HT1080 (cell line): ENCODE measurements around the gene ATP6V0E2. TPM values are rescaled to one million over a fixed set of nuclear protein-coding genes. Genes with fewer than 3 reads are reported as not detected.
A peak's percentile ranks its signal among the peaks of the same experiment; 100 is the strongest.

Experiments used
- DNase-seq: peaks from one replicate; pipeline ENCODE4 v3.0.0-alpha.2; 2015; ENCODE audit warnings: low read depth
- total RNA-seq: library from RNA; depleted of rRNA; stranded (reverse); fragments of >200 nt; shearing (Covaris generic); gene quantifications from 2 replicates; pipeline ENCODE4 v1.2.3, GENCODE V29; 2014

Gene ATP6V0E2
- total RNA-seq, 1 experiment from 2014 or later = 60.4 TPM

DNA sequence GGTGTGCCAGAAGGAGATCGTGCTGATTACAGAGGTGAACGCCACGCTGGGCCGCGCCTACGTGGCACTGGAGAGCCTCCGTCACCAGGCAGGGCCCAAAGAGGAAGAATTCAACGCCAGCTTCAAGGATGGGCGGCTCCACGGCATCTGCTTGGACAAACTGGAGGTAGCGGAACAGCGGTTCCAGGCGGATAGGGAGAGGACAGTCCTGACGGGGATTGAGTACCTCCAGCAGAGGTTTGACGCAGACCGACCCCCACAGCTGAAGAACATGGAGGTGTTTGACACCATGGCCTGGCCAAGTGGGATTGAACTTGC lies 12.1 kb upstream of the ATP6V0E2 start:
- DNase-seq = no peak

DNA sequence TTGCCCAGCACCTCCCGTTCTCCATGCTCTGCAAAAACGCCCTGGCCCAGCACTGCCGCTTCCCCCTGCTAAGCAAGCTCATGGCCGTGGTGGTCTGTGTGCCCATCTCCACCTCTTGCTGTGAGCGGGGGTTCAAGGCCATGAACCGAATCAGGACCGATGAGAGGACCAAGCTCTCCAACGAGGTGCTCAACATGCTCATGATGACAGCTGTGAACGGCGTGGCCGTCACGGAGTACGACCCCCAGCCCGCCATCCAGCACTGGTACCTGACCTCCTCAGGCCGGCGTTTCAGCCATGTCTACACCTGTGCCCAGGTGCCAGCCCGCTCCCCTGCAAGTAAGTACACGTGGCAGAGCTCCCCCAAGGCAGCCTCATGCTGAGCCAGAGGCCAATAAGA lies 11.6 kb upstream of the ATP6V0E2 start:
- no peak for DNase-seq

DNA sequence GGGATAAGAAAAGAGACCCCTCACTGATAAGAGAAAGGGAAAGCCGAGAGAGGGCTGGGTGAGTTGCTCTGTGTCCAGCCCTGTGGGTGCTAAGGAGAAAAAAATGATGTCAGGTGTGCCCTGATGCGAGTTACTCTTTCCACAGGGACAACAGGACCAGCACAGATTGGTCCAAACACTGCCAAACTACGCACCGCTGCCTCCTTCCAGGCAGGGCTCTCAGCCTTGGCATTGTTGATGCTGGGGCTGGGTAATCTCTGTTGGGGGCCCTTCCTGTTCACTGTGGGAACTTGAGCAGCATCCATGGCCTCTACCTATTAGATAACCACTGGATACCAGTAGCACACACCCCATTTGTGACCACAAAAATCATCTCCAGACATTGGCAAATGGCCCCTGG lies 10.3 kb upstream of the ATP6V0E2 start:
- DNase-seq = no peak

DNA sequence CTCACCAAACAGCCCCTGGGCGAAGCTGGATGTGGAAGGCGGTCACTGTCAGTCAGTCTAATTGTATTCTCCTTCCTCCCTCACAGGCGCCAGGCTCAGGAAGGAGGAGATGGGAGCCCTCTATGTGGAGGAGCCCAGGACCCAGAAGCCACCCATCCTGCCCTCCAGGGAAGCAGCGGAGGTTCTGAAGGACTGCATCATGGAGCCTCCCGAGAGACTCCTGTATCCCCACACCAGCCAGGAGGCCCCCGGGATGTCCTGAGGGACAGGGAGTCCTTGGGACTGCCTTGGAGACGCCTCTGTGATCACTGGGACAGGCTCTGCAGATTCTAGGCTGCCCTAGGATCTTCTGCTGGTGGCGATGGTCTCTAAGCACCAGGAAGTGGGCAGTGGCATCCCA lies 9.7 kb upstream of the ATP6V0E2 start:
- DNase-seq = no peak

DNA sequence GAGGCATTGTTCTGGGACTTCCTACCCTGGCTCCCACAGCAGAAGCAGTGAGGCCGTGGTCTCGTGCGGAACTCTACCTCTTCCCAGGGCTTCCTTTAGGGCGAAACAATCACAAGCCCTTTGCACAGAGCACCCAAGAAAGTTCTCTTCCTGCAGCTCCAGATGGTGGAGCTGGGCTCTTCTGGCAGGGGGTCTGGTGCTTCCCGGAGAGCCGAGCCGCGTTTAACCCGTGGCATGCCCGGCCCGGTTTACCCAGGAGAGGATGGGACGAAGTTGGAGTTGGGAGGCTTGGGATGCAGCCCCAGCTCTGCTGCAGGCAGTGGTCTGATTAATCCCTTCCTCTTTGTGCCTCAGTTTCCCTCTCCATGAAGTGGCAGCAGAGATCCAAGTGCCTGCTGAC lies 9.0 kb upstream of the ATP6V0E2 start:
- no peak for DNase-seq

DNA sequence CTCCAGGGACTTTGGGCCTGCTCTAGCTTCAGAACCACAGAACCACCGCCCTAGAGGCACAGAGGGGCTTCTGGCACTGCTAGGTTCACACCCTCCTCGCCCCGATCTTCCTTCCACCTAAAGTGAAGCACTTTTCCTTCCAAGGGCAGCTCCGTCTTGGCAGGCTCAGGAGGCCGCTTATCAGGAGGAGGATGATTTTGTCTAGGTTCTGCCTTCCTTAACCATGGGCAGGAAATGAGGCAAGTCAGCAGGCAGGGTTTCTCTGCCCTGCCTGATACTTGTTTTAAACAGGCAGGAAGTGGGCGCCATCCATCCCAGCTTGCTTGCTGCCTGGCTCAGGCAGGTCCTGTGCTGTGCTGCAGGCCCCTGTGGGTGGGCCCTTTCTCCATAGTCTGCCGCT lies 8.3 kb upstream of the ATP6V0E2 start:
- peak; percentile 61 for DNase-seq

DNA sequence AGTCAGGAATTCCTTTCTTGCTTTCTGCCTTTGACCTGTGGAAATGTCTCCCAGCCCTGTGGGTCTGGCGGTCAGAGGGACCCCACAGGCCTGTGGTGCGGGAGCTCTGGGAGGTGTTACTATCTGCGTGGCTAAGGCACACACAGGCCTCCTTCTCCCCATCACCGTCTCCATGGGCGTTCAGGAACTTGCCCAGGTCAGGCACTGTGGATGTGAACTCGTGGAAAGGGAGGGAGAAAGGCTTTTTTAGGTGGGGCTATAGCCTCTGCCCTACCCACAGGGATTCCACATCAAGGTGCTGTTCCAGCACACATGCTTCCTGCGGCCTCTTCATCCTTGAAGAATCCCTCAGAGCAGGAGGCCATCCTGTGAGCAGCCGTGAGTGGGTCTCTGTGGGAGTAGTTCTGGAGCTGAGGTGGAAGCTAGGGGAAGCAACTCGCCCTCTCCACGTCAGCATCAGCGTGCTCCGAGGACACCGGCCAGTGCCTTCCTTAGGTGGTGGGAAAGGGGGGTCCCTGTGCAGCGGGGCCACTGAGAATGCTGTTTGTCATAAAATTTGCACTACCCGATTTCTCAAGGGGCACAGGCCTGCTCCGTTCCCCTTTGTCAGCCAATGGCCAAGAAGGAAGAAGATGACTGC lies 7.5 kb upstream of the ATP6V0E2 start:
- DNase-seq = no peak

DNA sequence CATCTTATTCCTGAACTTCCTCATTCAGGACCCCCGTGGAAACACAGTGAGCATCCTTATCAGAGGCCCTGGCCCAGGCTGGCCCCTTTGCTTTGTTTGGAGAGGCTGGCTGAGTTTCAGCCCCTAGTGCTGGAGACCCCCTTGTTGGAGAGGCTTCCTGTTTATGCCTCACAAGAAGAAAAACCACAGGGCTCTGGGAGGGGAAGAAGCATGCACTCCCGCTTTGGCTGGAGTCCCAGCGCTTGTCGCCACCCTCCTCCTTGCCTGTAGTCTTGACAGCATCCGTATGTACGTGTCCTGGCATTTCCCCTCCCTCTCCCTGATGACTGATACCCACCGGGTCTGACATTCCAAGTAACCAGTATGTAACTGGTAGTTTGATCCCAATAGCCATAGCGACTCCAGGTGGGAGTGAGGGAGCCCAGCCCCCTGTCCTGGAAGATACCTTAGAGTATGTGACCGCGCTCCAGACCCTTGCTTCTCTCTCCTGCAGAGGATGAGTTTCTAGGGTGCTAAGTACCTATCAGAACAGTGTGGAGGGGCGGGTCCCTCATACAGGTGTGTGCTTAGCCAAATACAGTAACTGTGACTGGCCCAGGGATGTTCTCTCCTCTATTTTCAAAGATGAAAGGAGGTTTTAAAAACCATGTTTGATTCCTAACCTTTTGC lies 6.9 kb upstream of the ATP6V0E2 start:
- peak; percentile 67 for DNase-seq

DNA sequence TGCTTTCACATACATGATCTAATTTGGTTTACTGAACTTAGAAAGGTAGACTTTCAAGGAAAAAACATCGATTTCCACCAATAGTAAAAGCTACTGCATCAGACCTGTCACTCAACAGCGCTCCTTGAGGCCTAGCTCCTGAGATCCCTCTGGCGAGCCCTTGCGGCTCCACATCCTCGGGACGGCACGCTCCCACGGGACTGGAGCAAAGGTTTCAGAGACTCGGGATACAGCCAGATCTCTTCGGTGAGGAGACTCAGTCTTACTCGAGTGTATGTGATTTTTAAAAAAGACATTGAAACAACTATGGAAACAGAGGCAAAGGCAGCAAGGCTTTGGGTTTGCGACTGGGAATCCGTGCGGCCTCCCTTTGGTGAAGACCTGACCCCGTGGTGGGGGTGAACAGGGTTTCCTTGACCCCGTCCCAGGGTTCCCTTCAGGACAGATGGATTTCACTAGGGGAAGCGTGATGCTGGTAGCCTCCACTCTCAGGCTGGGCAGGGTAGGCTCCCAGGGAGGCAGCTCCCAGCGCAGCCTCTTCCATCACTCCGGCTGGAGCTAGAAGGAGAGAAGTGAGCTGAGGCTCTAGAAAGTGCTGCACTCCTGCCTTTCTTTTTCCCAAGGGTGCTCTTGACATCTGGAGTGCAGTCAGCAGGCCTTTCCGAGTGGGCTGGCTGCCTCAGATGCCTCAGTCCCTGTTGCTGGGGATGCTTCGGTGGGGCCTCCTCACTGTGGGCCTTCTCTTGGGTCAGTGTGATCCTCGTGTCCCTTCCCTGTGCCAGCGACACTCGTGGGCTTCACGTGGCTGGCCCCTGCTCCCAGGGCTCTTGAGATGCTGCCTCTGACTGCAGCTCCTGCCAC lies 5.8 kb upstream of the ATP6V0E2 start:
- no peak for DNase-seq

DNA sequence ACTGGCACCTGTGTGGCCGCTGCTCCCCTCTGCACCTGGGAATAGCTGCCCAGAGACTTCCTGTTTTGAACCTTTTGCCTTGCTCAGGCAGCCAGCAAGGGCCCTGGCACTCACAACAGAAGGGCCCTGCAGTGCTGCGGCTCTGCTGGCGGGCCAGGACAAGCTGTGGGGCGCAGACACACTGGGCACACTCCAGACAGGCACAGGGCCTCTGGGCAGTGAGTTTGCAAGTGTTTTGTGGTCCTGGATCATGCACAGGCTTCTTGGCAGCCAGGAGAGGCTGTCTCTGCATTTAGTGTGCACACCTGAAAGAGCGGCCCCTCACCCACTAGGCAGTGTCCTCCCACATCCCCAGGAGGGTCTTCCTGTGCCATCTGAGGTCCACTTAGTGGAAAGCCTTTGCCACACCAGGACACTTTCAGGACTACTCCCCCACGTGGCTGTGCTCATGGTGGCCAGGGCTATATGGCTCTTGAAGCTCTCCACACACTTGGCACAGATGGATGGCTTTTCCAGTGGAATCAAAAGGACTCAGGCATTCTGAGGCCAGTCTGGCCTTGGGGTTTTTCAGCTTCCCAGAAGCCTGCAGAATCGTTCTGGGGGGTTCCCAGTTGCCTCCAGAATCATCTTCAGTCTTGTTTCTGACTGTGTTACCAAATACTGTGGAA lies 5.0 kb upstream of the ATP6V0E2 start:
- DNase-seq = no peak

DNA sequence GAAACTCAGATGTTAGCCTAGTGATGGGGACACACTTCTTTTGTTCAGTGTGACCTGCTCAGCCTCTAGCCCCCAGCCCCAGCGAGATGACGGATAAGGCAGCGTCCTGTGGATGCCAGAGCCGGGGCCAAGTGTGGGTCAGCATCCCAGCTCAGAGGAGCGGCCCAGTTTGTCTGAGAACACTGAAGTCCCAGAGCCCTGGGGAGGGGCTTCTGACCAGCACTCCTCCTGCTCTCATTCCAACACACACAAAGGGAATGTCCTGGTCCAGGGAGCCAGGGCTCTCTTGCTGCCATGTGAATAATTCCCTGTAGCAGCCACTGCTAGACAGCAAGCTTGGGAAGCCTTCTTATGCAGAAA lies 4.5 kb upstream of the ATP6V0E2 start:
- DNase-seq = no peak

DNA sequence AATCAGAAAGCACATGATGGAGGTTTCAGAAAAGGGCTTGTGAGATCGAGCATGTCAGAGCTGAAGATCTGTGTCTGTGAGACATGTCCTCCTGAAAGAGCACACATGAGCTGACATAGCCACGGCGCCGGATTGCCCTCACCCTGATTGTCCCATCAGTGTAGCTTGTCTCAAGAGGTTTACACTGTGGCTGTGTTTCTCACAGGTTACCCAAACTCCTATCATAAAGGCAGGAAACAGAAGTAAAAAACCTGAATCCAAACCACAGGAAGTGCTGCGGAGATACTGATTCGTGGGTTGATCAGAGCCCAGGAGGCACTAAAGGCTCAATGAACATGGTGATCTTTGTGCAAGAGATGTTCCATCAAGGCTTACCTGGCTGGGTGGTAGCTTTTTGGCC lies 3.9 kb upstream of the ATP6V0E2 start:
- no peak for DNase-seq

DNA sequence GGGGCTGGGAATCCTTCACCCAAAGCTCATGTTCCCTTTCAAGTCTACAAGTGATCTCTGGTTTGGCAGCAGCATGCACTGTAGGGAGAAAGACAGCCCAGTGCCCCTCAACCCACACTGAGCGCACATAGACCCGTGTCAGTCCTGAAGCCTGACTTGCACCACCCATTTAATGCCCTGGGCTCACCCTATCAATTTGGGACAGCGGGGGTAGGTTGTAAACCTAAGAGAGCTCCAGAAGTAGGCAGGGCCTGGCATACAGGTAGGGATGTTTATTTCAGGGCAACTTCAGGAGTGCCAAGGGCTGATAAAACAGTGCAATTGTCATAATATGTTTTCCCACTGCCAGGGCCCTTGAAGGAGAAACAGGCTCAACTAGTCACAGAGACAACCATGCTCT lies 3.5 kb upstream of the ATP6V0E2 start:
- no peak for DNase-seq

DNA sequence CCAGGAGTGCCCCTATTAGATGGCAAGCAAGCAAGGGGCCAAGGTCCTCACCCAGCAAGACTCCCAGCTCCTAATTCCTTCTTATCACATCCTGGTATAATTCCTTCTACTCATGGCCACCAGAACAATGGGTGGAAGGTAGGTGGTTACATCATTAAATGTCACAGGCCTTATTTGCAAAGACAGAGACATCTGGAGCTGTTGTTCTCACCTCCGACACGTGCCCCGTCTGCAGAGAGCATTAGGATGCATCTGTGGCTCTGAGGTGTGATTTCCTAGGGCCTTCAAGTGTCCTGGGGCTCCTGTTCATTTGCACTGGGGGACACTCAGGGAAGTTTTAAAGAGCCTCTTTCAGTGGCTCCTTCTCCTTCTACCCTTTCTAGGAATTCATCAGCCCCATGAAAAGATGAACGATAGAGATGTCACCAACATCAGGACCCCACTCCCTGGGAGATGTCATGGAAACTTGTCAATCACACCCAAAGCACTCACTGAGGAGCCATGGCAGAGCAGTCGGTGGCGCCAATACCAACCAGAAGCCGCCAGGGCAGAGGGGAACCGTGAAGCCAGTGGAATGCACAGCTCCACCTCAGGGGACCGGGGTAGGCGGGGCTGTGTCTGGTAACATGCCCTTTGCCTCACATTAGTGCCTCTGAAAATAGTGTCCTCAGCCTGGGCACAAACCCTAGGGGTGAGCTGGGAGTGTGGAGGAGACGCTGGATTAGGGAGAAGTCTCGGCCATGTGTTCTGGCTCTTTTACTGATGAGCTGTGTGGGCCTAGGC lies 2.9 kb upstream of the ATP6V0E2 start:
- DNase-seq = no peak

DNA sequence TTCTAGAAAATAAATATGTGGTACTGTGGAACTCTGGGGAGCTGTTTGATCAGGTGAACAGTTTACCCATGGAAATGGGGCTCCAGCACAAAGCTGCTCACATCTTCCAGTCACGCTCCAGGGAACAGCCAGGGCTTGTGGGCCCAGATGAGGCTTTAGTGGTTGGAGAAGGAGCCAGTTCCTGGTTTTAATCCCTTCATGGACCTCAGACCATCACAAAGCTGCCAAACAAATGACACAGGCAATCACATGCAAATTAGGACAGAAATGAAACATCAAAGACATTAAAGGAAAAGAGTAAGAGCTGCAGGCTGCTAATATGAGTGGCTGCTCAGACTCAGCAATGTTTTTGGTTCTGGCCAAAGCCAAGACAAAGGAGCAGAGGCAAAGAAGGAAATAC lies 2.2 kb upstream of the ATP6V0E2 start:
- DNase-seq = no peak

DNA sequence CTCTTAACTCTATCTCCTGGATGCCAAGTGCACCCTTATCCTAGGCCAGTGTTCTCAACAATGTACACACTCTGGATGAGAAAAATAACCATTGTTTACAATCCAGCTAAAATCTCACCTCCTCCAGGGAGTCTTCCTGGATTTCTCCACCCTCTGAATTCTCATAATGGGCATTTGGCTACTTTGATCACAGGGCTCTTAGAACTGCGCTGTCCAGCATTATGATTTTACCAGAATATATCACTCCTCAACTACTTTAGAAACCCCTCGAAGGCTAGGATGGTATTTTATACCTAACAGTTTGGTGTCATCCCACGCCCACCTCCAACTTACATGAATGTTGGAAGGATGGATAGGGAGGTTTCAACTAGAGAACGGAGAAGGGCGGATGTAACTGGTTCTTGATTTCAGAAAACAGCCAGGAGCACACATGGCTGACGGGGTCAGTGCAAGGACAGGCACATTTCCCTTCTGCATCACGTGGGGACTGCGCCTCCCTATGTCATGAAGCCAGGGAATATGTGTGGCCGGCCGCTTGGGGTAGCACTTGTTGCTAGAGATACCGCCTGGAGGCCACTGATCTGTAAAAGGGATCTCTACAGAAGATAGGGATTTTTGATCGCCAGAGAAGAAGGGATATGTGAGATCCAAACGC lies 1.2 kb upstream of the ATP6V0E2 start:
- no peak for DNase-seq

DNA sequence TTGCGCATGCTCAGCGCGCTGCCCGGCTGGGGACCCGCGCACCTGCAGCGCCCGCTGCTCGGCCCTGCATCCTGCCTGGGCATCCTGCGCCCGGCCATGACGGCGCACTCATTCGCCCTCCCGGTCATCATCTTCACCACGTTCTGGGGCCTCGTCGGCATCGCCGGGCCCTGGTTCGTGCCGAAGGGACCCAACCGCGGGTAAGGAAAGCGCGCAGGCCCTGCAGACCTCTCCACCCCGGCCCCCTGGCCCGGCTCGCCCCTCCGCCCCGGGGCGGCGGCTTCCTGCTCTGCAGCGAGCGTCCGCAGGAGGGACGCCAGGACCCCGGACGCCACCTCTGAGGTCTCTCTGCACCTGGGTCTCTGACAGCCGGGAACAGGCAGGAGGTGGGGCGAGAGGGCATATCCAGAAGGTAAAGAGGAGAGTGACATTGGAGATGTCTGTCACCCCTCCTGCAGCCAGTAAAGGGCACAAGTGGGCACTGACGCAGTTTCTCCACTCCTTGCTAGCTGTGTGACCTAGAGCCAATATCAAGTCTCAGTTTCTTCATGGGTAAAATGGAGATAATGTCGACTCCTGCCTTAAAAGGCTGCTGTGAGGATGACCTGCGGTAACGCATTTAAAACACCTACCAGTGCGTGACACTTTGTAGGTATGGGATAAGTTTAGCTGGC lies 338 bp downstream of the ATP6V0E2 start:
- DNase-seq = no peak

DNA sequence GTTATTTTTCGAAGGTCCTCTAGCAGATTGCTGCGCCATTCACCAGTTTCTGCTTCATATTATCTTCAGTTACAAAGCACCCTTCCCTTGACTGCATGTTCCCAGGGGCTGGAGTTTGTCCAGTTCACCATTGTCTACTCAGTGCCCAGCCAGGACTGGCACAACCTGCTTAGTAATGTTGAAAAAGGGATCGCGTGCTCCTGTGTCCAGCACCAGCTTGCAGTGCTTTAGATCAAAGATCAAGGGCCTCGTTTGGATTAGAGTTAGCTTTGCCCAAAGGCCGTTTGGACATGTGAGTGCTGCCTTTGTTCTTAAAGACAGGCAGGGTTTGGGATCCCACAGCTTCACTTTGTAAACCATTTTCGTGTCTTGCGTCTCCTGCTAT lies 867 bp downstream of the ATP6V0E2 start:
- no peak for DNase-seq

DNA sequence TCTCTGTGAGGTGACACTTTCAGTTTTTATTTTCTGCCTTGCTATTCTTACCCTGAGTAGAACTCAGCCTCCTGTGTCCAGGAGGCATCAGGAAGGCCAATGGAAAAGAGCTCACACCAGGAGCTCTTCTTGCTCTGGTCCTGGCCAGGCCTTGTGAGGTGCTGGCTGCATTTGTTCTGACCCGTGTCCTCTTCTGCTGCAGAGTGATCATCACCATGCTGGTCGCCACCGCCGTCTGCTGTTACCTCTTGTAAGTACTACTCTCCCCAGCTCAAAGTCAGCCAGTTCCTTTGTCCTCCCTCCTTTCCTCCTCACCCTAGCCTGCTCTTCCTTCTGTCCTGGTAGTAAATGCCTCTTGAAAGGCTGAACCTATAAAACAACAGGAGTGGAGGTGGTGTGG lies 1.6 kb downstream of the ATP6V0E2 start:
- DNase-seq = no peak

DNA sequence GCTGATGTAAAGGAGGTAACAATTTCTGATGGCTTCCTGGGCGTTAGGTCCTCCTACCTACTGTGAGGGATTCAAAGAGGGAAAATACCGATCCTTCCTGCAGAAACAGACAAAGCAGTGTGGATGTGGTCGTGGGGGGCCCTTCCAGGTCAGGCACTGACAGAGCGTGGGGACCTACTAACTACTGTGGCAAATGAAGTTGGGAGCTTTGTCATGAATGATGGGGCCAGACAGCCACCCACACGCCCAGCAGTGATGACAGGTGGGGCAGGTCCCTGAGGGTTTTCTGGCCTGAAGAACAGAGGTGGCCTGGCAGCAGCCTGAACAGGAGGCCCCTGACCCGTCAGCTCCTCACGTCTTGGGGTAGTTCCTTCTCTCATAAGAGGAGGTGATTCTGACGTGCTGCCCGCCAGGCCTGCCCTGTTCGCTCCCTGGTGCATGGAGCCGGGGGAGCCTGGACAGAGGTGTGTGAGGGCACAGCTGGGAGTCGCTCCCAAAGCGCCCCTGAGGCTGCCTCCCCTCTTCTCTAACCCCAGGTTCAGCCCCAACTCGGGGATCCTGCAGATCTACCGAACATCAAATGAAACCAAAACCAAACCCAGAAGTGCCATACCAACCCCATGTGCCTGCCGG lies 4.2 kb downstream of the ATP6V0E2 start:
- DNase-seq = no peak
